EH (cell line): ENCODE data around the gene NHERF2.

Source experiments
- DNase-seq: peaks from one replicate; pipeline ENCODE4 v3.0.0-alpha.2; 2015; ENCODE audit warnings: low read depth

NHERF2 gene

GRCh38 chr16:2040787-2041522 lies 14.3 kb downstream of the NHERF2 start:
- DNase-seq = peak; percentile 43

GRCh38 chr16:2042171-2042985 lies 15.7 kb downstream of the NHERF2 start:
- DNase-seq = no peak

GRCh38 chr16:2042986-2043666 lies 16.4 kb downstream of the NHERF2 start:
- no peak for DNase-seq

GRCh38 chr16:2043667-2044451 lies 17.2 kb downstream of the NHERF2 start:
- DNase-seq = no peak

- no peak for DNase-seq
Observed at GRCh38 chr16:2044541-2044940, 17.8 kb downstream of the NHERF2 start.

GRCh38 chr16:2045965-2046892 lies 19.5 kb downstream of the NHERF2 start:
- DNase-seq = no peak

GRCh38 chr16:2046893-2047329 lies 20.2 kb downstream of the NHERF2 start:
- no peak for DNase-seq

GRCh38 chr16:2047330-2048115 lies 20.8 kb downstream of the NHERF2 start, which contains the start of the genes NTHL1 and TSC2:
Gene NTHL1, minus strand, starts transcription at chr16:2047834. Its CDS starts 11 bp downstream, at chr16:2047823.
Gene TSC2, plus strand, starts transcription at chr16:2047985. Its CDS starts 631 bp downstream, at chr16:2048616.
- DNase-seq = peak; percentile 96

GRCh38 chr16:2048116-2048543 lies 21.4 kb downstream of the NHERF2 start:
- DNase-seq = no peak

- no peak for DNase-seq
Observed at GRCh38 chr16:2053211-2053610, 26.5 kb downstream of the NHERF2 start.

GRCh38 chr16:2053897-2054296 lies 27.2 kb downstream of the NHERF2 start:
- DNase-seq = no peak

- DNase-seq = no peak
Observed at GRCh38 chr16:2054543-2055245, 28.0 kb downstream of the NHERF2 start.

GRCh38 chr16:2056077-2056476 lies 29.4 kb downstream of the NHERF2 start:
- peak; percentile 35 for DNase-seq

- DNase-seq = peak; percentile 15
Observed at GRCh38 chr16:2056681-2057407, 30.1 kb downstream of the NHERF2 start.

GRCh38 chr16:2057438-2057837 lies 30.7 kb downstream of the NHERF2 start:
- DNase-seq = no peak

- DNase-seq = no peak
Observed at GRCh38 chr16:2058420-2058819, 31.7 kb downstream of the NHERF2 start.

- DNase-seq = no peak
Observed at GRCh38 chr16:2058872-2059271, 32.2 kb downstream of the NHERF2 start.

GRCh38 chr16:2060346-2060745 lies 33.6 kb downstream of the NHERF2 start:
- no peak for DNase-seq
